GM13976 (cell line): Measurements from ENCODE around the gene SUGCT.

Experiments
- DNase-seq: peaks from one replicate; pipeline ENCODE4 v3.0.0; 2012; ENCODE audit warnings: low spot score
- in situ Hi-C: fragments of 300-500 bp; cut with MboI; formaldehyde crosslinking; loops from one replicate; pipeline ENCODE4 v1.12.0; 2022; ENCODE audit warnings: low sequenced_read_pairs, mixed read lengths, inconsistent platforms; ENCODE audit not compliant: unreplicated experiment
- TF ChIP-seq, protein P1 (sequence below): IDR thresholded peaks from 2 replicates; pipeline ENCODE4 v1.5.1; 2012; ENCODE audit warnings: borderline replicate concordance, mild to moderate bottlenecking; ENCODE audit not compliant: insufficient read depth; ENCODE audit errors: extremely low read depth, missing control alignments, control extremely low read depth

SUGCT gene

GRCh38 chr7:40836218-40836617, 701.4 kb downstream of the SUGCT start:
- TF ChIP-seq, protein P1, sequence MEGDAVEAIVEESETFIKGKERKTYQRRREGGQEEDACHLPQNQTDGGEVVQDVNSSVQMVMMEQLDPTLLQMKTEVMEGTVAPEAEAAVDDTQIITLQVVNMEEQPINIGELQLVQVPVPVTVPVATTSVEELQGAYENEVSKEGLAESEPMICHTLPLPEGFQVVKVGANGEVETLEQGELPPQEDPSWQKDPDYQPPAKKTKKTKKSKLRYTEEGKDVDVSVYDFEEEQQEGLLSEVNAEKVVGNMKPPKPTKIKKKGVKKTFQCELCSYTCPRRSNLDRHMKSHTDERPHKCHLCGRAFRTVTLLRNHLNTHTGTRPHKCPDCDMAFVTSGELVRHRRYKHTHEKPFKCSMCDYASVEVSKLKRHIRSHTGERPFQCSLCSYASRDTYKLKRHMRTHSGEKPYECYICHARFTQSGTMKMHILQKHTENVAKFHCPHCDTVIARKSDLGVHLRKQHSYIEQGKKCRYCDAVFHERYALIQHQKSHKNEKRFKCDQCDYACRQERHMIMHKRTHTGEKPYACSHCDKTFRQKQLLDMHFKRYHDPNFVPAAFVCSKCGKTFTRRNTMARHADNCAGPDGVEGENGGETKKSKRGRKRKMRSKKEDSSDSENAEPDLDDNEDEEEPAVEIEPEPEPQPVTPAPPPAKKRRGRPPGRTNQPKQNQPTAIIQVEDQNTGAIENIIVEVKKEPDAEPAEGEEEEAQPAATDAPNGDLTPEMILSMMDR = no peak
- in situ Hi-C loops = no loop called here
- no peak for DNase-seq

GRCh38 chr7:40839881-40840280, 705.1 kb downstream of the SUGCT start:
- TF ChIP-seq, protein P1 = no peak
- in situ Hi-C loops = no loop called here
- no peak for DNase-seq

DNA sequence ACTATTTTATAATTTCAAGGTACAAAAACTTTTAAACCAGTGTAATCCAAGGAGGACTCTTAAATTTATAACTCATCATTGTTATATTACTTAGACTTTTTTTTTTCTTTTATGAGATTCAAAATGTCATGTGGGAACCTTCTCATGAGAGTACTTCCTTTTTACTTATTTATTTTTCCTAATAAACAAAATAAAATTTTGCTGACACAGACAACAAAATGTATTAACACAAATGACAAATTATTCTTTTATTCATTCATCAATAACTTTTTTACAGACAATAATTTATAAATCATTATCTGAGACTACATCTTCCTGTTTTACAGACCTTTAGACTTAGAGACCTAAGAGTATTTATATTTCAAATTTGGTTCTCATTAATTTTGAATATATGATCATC, 706.2 kb downstream of the SUGCT start:
- DNase-seq = no peak
- in situ Hi-C loops = no loop called here
- TF ChIP-seq, protein P1 = no peak

GRCh38 chr7:40842641-40843040, 707.8 kb downstream of the SUGCT start:
- in situ Hi-C loops = no loop called here
- DNase-seq = no peak
- TF ChIP-seq, protein P1 = no peak

- DNase-seq = no peak
- in situ Hi-C loops = no loop called here
- TF ChIP-seq, protein P1 = no peak
Measured at GRCh38 chr7:40843338-40843985, 708.7 kb downstream of the SUGCT start.

DNA sequence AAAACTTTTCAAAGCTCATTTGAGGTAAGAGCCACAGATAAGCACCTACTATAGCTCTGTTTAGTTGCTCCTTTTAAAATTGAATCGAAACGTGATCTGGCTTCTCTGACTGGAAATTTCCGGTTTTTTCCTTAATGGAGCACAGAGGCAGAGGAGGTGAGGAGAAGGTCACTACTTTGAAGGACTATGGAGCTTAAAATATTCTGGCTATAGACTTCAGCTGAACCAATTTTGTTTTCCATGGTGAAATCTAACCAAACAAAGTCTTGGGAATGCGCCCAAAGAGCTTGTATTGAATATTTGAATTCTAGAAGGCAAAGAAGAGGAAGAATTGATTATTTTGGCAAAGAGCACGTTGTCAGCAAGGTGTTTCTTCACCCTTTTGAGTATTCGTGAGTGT, 711.1 kb downstream of the SUGCT start:
- DNase-seq = no peak
- in situ Hi-C loops = no loop called here
- TF ChIP-seq, protein P1 = no peak

DNA sequence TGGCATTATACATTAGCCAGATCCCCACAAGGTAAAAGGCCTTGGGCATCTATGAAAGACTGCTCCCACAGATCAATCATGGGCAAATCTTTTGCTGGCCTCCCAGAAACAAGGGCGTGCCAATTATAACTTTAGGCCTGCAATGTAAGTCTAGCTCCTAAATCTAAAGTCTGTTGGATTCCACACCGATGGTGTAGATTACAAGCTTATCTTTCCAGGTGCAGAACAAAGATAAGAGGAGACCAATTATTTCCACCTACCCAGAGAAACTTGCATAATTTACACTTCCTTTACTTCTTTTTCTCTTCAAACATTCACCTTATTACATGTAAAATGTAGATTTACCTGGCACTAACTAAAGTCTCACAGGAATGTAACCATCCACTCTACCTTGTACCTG, 713.1 kb downstream of the SUGCT start:
- TF ChIP-seq, protein P1 = no peak
- in situ Hi-C loops = no loop called here

More for the DNA sequence above, 713.1 kb downstream of the SUGCT start:
- no peak for DNase-seq
